HCT116 (cell line): ENCODE results near the gene NEURL2. TPM values are rescaled to one million over a fixed set of nuclear protein-coding genes. Genes with fewer than 3 reads are reported as not detected.

ENCODE experiments used
- ATAC-seq: fragments of 200-7000 bp; cut with Tn5 transposase; 2 replicates; pipeline ENCODE4 v1.9.1; 2020; ENCODE audit warnings: mild to moderate bottlenecking, moderate library complexity
- BruUV-seq: library from RNA; stranded (reverse); fragments of 400-500 nt; replicated peaks from 2 replicates; lab custom pipeline; 2021; lab: Mats Ljungman, UMichigan
- CTCF ChIA-PET: fragments of 300-600 bp; sonication (Branson Sonifier 250); formaldehyde crosslinking; loops from one replicate; lab custom pipeline; 2021; ENCODE audit warnings: antibody characterized with exemption; lab: Charles Lee
- POLR2A ChIA-PET: fragments of 300-600, 350-600 bp; sonication (Branson Sonifier 250); formaldehyde crosslinking; loops from one replicate; lab custom pipeline; 2021; ENCODE audit warnings: antibody characterized with exemption; lab: Charles Lee
- RAD21 ChIA-PET, 2 experiments: fragments of 300-600 bp; sonication (Branson Sonifier 250); formaldehyde crosslinking; loops; one replicate each; lab custom pipeline; 2023; ENCODE audit warnings: low total read pairs in 2 of 2; ENCODE audit not compliant: uncharacterized antibody in 2 of 2, unreplicated experiment in 2 of 2, low non-redundant PET in 1 of 2; lab: Charles Lee
- DNase-seq: peaks from one replicate; pipeline ENCODE4 v3.0.0-alpha.2; 2010; ENCODE audit warnings: low read depth, low spot score
- H2AFZ ChIP-seq: fragments of 200-600 bp; shearing (Covaris generic), sonication (generic); 2 replicates; pipeline ENCODE4 v1.6.1; 2017; ENCODE audit warnings: low read depth, mixed run types, mixed read lengths, antibody characterized with exemption, low read length; ENCODE audit not compliant: poor library complexity, severe bottlenecking
- H3K27ac ChIP-seq: 2 replicates; pipeline ENCODE4 v1.5.1; 2012; ENCODE audit warnings: low read depth, low read length
- H3K27me3 ChIP-seq: fragments of 200-600 bp; sonication (generic); 2 replicates; pipeline ENCODE4 v1.6.1; 2016; ENCODE audit warnings: mixed run types, low read length, mixed read lengths; ENCODE audit not compliant: insufficient read depth
- H3K36me3 ChIP-seq, 2 experiments: fragments of 200-500 bp in 1 of 2; fragments of 200-600 bp in 1 of 2; sonication (Bioruptor generic) in 1 of 2; sonication (generic) in 1 of 2; 2 replicates each; pipeline versions ENCODE4 v1.5.1 to v1.6.1; 2014 to 2016; ENCODE audit warnings: low read length in 2 of 2, inconsistent platforms in 1 of 2, mixed read lengths in 1 of 2, mixed run types in 1 of 2; ENCODE audit not compliant: insufficient read depth in 2 of 2, control insufficient read depth in 1 of 2
- H3K4me1 ChIP-seq, 2 experiments: fragments of 200-600 bp in 1 of 2; sonication (generic) in 1 of 2; 2 replicates each; pipeline versions ENCODE4 v1.5.1 to v1.6.1; 2012 to 2017; ENCODE audit warnings: low read length in 2 of 2, inconsistent platforms in 1 of 2, mild to moderate bottlenecking in 1 of 2, mixed read lengths in 1 of 2, mixed run types in 1 of 2, moderate library complexity in 1 of 2; ENCODE audit not compliant: insufficient read depth in 2 of 2, control insufficient read depth in 1 of 2
- H3K4me2 ChIP-seq: fragments of 200-600 bp; sonication (generic); 2 replicates; pipeline ENCODE4 v1.6.1; 2017; ENCODE audit warnings: mixed run types, low read length, mixed read lengths
- H3K4me3 ChIP-seq, 2 experiments: fragments of 200-600 bp in 1 of 2; sonication (generic) in 1 of 2; replicated peaks in 1 of 2; 2 replicates each; pipeline ENCODE4 v1.5.1; 2011 to 2016; ENCODE audit warnings: low read length in 2 of 2, control low read depth in 1 of 2, low read depth in 1 of 2, mild to moderate bottlenecking in 1 of 2, mixed read lengths in 1 of 2, mixed run types in 1 of 2
- H3K79me2 ChIP-seq: fragments of 200-600 bp; sonication (generic); 2 replicates; pipeline ENCODE4 v1.6.1; 2017; ENCODE audit warnings: mild to moderate bottlenecking, mixed run types, low read length, moderate library complexity, mixed read lengths; ENCODE audit not compliant: insufficient read depth
- H3K9ac ChIP-seq: fragments of 200-600 bp; sonication (generic); 2 replicates; pipeline ENCODE4 v1.6.1; 2016; ENCODE audit warnings: low read length, mixed read lengths
- H3K9me2 ChIP-seq: fragments of 200-600 bp; sonication (generic), shearing (Covaris generic); 2 replicates; pipeline ENCODE4 v1.6.1; 2017; ENCODE audit warnings: mixed run types, mild to moderate bottlenecking, moderate library complexity; ENCODE audit not compliant: insufficient read depth
- H3K9me3 ChIP-seq, 2 experiments: fragments of 200-500 bp in 1 of 2; fragments of 200-600 bp in 1 of 2; sonication (Bioruptor generic) in 1 of 2; sonication (generic) in 1 of 2; 2 replicates each; pipeline ENCODE4 v1.6.1; 2014 to 2017; ENCODE audit warnings: low read length in 2 of 2, mixed read lengths in 2 of 2, inconsistent platforms in 1 of 2, low read depth in 1 of 2, mild to moderate bottlenecking in 1 of 2, mixed run types in 1 of 2, moderate library complexity in 1 of 2; ENCODE audit not compliant: control insufficient read depth in 1 of 2, insufficient read depth in 1 of 2
- H4K20me1 ChIP-seq: fragments of 200-600 bp; sonication (generic), shearing (Covaris generic); 2 replicates; pipeline ENCODE4 v1.6.1; 2017; ENCODE audit warnings: mixed run types, mild to moderate bottlenecking, moderate library complexity; ENCODE audit not compliant: insufficient read depth
- CEBPB ChIP-seq: IDR thresholded peaks from 2 replicates; pipeline ENCODE4 v1.6.1; 2012; ENCODE audit warnings: low read depth
- EZH2 ChIP-seq: fragments of 200-600 bp; sonication (generic); IDR thresholded peaks from 2 replicates; pipeline ENCODE4 v1.6.1; 2017; ENCODE audit warnings: antibody characterized with exemption, mixed run types
- POLR2A ChIP-seq: IDR thresholded peaks from 2 replicates; pipeline ENCODE4 v1.7.0; 2011; ENCODE audit warnings: borderline replicate concordance; ENCODE audit not compliant: insufficient read depth, insufficient read length; ENCODE audit errors: extremely low read depth
- SP1 ChIP-seq: IDR thresholded peaks from 2 replicates; pipeline ENCODE4 v1.6.1; 2012; ENCODE audit warnings: low read depth
- ZFX ChIP-seq: fragments of 450-650 bp; IDR thresholded peaks from 2 replicates; pipeline ENCODE4 v1.6.1; 2017
- intact Hi-C: fragments of 100-400 bp; cut with micrococcal nuclease; formaldehyde crosslinking; loops from 2 replicates; pipeline ENCODE4 v1.10.0; 2022
- total RNA-seq: library from RNA; stranded (reverse); gene quantifications from one replicate; pipeline ENCODE4 v1.2.1, GENCODE V29; 2021; ENCODE audit not compliant: unreplicated experiment
- TF ChIP-seq, protein P1 (sequence below): IDR thresholded peaks from 2 replicates; pipeline ENCODE4 v1.6.1; 2012; ENCODE audit warnings: low read depth
- TF ChIP-seq, protein P2 (sequence below): IDR thresholded peaks from 2 replicates; pipeline ENCODE4 v1.6.1; 2011; ENCODE audit warnings: mild to moderate bottlenecking, low read length, moderate library complexity; ENCODE audit not compliant: insufficient replicate concordance; ENCODE audit errors: extremely low read depth
- TF ChIP-seq, protein P3 (sequence below): IDR thresholded peaks from 2 replicates; pipeline ENCODE4 v1.6.1; 2012

Gene NEURL2
- total RNA-seq, 1 experiment from 2014 or later: 0.96 TPM

DNA sequence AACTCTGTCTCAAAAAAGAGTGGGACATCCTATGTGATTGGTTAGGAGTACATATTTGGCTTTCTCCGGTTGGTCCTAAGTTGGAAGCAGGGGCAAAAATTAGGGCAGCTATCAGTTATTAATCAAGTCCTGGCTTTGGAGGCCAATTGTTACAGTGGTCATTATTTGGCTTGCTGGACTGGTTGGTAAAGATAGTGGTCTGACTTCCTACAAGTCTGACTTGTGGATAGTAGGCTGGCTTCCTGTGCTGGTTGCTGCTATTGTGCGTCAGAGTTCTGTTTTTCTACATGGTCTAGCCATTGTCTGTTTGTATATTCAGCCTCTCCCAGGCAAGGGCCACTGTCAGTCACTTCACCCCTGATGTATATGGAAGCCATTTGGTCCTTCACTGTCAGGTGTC is 40.8 kb downstream of the NEURL2 start:
- Histone ChIP-seq H3K4me1 (no peaks in the 10 kb centered on the region), H3K4me3 (no peak overlapping the region), H3K9me2 (no peaks in the 10 kb centered on the region), H3K27me3 (no peaks in the 10 kb centered on the region), H4K20me1 (no peaks in the 10 kb centered on the region), H3K27ac (no peak overlapping the region), H3K79me2 (no peaks in the 10 kb centered on the region), H3K9ac (no peak overlapping the region), H3K9me3 (no peaks in the 10 kb centered on the region), H2AFZ (no peak overlapping the region)
- intact Hi-C loops: no loop called here
- ChIA-PET POLR2A (no interaction called here), CTCF (no interaction called here), RAD21 (no interaction called here)
- no peak for ATAC-seq
- DNase-seq: no peak
- BruUV-seq: no TSS peak
- no peak for TF ChIP-seq SP1
- TF ChIP-seq, protein P1, sequence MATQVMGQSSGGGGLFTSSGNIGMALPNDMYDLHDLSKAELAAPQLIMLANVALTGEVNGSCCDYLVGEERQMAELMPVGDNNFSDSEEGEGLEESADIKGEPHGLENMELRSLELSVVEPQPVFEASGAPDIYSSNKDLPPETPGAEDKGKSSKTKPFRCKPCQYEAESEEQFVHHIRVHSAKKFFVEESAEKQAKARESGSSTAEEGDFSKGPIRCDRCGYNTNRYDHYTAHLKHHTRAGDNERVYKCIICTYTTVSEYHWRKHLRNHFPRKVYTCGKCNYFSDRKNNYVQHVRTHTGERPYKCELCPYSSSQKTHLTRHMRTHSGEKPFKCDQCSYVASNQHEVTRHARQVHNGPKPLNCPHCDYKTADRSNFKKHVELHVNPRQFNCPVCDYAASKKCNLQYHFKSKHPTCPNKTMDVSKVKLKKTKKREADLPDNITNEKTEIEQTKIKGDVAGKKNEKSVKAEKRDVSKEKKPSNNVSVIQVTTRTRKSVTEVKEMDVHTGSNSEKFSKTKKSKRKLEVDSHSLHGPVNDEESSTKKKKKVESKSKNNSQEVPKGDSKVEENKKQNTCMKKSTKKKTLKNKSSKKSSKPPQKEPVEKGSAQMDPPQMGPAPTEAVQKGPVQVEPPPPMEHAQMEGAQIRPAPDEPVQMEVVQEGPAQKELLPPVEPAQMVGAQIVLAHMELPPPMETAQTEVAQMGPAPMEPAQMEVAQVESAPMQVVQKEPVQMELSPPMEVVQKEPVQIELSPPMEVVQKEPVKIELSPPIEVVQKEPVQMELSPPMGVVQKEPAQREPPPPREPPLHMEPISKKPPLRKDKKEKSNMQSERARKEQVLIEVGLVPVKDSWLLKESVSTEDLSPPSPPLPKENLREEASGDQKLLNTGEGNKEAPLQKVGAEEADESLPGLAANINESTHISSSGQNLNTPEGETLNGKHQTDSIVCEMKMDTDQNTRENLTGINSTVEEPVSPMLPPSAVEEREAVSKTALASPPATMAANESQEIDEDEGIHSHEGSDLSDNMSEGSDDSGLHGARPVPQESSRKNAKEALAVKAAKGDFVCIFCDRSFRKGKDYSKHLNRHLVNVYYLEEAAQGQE: no peak
- TF ChIP-seq, all 23 proteins: peak for 0
- no peak overlapping the region for H3K4me2 ChIP-seq
- H3K36me3 ChIP-seq: peaks cover 0 to 2% of the 10 kb centered on the region in 2 experiments; a peak in 2 of 4 replicates

DNA sequence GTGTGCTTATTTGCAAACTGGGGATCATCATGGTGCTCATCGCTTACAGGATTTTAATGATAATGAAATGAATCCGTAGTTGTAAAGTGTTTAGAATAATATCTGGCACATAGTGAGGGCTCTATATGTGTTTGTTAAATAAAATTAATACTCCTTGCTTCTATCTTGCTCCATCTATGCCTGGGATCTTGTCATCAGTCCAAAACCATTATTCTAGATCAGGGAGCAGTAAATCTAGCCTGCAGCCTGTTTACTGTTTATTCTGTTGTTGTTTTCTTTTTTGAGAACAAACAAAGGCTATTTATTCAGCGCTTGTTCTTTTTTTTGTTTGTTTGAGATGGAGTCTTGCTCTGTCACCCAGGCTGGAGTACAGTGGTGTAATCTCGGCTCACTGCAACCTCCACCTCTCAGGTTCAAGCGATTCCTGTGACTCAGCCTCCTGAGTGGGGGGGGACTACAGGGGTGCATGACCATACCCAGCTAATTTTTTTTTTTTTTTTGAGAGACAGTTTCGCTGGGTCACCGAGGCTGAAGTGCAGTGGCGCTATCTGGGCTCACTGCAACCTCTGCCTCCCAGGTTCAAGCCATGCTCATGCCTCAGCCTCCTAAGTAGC is 41.9 kb downstream of the NEURL2 start:
- ChIA-PET POLR2A (no interaction called here), CTCF (no interaction called here)
- intact Hi-C loops: no loop called here

More for the DNA sequence above, 41.9 kb downstream of the NEURL2 start:
- Histone ChIP-seq H3K9me2 (no peaks in the 10 kb centered on the region), H2AFZ (no peak overlapping the region), H3K27ac (no peak overlapping the region), H3K4me2 (no peak overlapping the region), H3K79me2 (no peaks in the 10 kb centered on the region), H3K9ac (no peak overlapping the region), H3K4me1 (no peaks in the 10 kb centered on the region), H3K9me3 (no peaks in the 10 kb centered on the region), H3K36me3 (peaks cover 0 to 2% of the 10 kb centered on the region in 2 experiments; a peak in 2 of 4 replicates), H4K20me1 (no peaks in the 10 kb centered on the region), H3K4me3 (no peak overlapping the region), H3K27me3 (no peaks in the 10 kb centered on the region)
- RAD21 ChIA-PET: no interaction called here
- ATAC-seq: no peak
- BruUV-seq: no TSS peak
- DNase-seq: no peak
- TF ChIP-seq CEBPB: no peak
- TF ChIP-seq EZH2: no peak
- TF ChIP-seq POLR2A: no peak
- TF ChIP-seq, protein P2, sequence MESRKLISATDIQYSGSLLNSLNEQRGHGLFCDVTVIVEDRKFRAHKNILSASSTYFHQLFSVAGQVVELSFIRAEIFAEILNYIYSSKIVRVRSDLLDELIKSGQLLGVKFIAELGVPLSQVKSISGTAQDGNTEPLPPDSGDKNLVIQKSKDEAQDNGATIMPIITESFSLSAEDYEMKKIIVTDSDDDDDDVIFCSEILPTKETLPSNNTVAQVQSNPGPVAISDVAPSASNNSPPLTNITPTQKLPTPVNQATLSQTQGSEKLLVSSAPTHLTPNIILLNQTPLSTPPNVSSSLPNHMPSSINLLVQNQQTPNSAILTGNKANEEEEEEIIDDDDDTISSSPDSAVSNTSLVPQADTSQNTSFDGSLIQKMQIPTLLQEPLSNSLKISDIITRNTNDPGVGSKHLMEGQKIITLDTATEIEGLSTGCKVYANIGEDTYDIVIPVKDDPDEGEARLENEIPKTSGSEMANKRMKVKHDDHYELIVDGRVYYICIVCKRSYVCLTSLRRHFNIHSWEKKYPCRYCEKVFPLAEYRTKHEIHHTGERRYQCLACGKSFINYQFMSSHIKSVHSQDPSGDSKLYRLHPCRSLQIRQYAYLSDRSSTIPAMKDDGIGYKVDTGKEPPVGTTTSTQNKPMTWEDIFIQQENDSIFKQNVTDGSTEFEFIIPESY: no peak
- TF ChIP-seq, protein P1: no peak
- TF ChIP-seq, protein P3, sequence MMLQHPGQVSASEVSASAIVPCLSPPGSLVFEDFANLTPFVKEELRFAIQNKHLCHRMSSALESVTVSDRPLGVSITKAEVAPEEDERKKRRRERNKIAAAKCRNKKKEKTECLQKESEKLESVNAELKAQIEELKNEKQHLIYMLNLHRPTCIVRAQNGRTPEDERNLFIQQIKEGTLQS: no peak
- TF ChIP-seq ZFX: no peak
